ENCODE results near the gene NF2.

- TF ChIP-seq POLR2A (IDR thresholded peaks at IDR 0.05; ENCODE audit: low read depth, low read length) = no peak
- TF ChIP-seq TAF1 (IDR thresholded peaks at IDR 0.05; ENCODE audit: low read depth, low read length) = no peak
- no peak for TF ChIP-seq POLR2AphosphoS5 (IDR thresholded peaks at IDR 0.05; ENCODE audit: low read depth, low read length)
- no peak for TF ChIP-seq PAX5 (IDR thresholded peaks at IDR 0.05; ENCODE audit: insufficient read depth, low read length, severe bottlenecking)
- no peak for TF ChIP-seq SPI1 (IDR thresholded peaks at IDR 0.05; ENCODE audit: low read depth, low read length)
Measured at GRCh38 chr22:29693671-29694070, 90.2 kb downstream of the NF2 start.
